Activated naive CD4-positive, alpha-beta T cell treated with anti-CD3 and anti-CD28 coated beads, Interleukin-2, amount 50 U/mL, for 24 hours (primary cell): ENCODE results near the gene SDHC.

Source experiments
- H3K27ac Mint-ChIP-seq: one replicate; pipeline ENCODE4 v1.8.0; 2021; ENCODE audit warnings: mild to moderate bottlenecking, mixed read lengths
- H3K27me3 Mint-ChIP-seq: one replicate; pipeline ENCODE4 v1.8.0; 2021; ENCODE audit warnings: mixed read lengths
- H3K36me3 Mint-ChIP-seq: one replicate; pipeline ENCODE4 v1.8.0; 2021; ENCODE audit warnings: mixed read lengths
- H3K4me1 Mint-ChIP-seq: one replicate; pipeline ENCODE4 v1.8.0; 2021; ENCODE audit warnings: mixed read lengths
- H3K4me3 Mint-ChIP-seq: one replicate; pipeline ENCODE4 v1.8.0; 2021; ENCODE audit warnings: mild to moderate bottlenecking, mixed read lengths
- H3K9me3 Mint-ChIP-seq: one replicate; pipeline ENCODE4 v1.8.0; 2021; ENCODE audit warnings: mixed read lengths

SDHC gene

GRCh38 chr1:161314201-161314981 is at the start of gene SDHC:
TSS of gene SDHC (plus strand) at chr1:161314381. CDS start at chr1:161314406, 25 bp downstream.
- Mint-ChIP-seq H3K9me3 (no peaks in the 10 kb centered on the region), H3K27me3 (no peaks in the 10 kb centered on the region), H3K4me1 (peaks cover 30% of the 10 kb centered on the region), H3K4me3 (peak within 1 kb of the TSS; percentile 98), H3K27ac (peak within 1 kb of the TSS; percentile 97), H3K36me3 (no peaks in the 10 kb centered on the region)

GRCh38 chr1:161265305-161265704 is 48.9 kb upstream of the SDHC start:
- no peaks in the 10 kb centered on the region for H3K9me3 Mint-ChIP-seq
- H3K27me3 Mint-ChIP-seq: peaks cover 21% of the 10 kb centered on the region
- H3K4me3 Mint-ChIP-seq: no peak overlapping the region
- no peak overlapping the region for H3K27ac Mint-ChIP-seq
- no peaks in the 10 kb centered on the region for H3K36me3 Mint-ChIP-seq
- H3K4me1 Mint-ChIP-seq: peaks cover 4% of the 10 kb centered on the region

GRCh38 chr1:161266202-161266601 is 48.0 kb upstream of the SDHC start:
- no peak overlapping the region for H3K27ac Mint-ChIP-seq
- H3K4me3 Mint-ChIP-seq: no peak overlapping the region
- no peaks in the 10 kb centered on the region for H3K36me3 Mint-ChIP-seq
- H3K27me3 Mint-ChIP-seq: peaks cover 15% of the 10 kb centered on the region
- peaks cover 3% of the 10 kb centered on the region for H3K4me1 Mint-ChIP-seq
- no peaks in the 10 kb centered on the region for H3K9me3 Mint-ChIP-seq

- Mint-ChIP-seq H3K4me3 (no peak overlapping the region), H3K9me3 (no peaks in the 10 kb centered on the region), H3K27ac (no peak overlapping the region), H3K4me1 (no peaks in the 10 kb centered on the region), H3K36me3 (no peaks in the 10 kb centered on the region), H3K27me3 (peaks cover 9% of the 10 kb centered on the region)
Observed at GRCh38 chr1:161266836-161267235, 47.3 kb upstream of the SDHC start.

GRCh38 chr1:161267321-161267720 is 46.9 kb upstream of the SDHC start:
- H3K4me3 Mint-ChIP-seq: no peak overlapping the region
- H3K27ac Mint-ChIP-seq: no peak overlapping the region
- no peaks in the 10 kb centered on the region for H3K9me3 Mint-ChIP-seq
- H3K27me3 Mint-ChIP-seq: peaks cover 7% of the 10 kb centered on the region
- H3K4me1 Mint-ChIP-seq: no peaks in the 10 kb centered on the region
- no peaks in the 10 kb centered on the region for H3K36me3 Mint-ChIP-seq

- no peak overlapping the region for H3K4me3 Mint-ChIP-seq
- no peak overlapping the region for H3K27ac Mint-ChIP-seq
- no peaks in the 10 kb centered on the region for H3K9me3 Mint-ChIP-seq
- H3K36me3 Mint-ChIP-seq: no peaks in the 10 kb centered on the region
- H3K27me3 Mint-ChIP-seq: no peaks in the 10 kb centered on the region
- no peaks in the 10 kb centered on the region for H3K4me1 Mint-ChIP-seq
Observed at GRCh38 chr1:161273402-161273801, 40.8 kb upstream of the SDHC start.

GRCh38 chr1:161274874-161275273 is 39.3 kb upstream of the SDHC start:
- Mint-ChIP-seq H3K27ac (no peak overlapping the region), H3K27me3 (no peaks in the 10 kb centered on the region), H3K4me3 (no peak overlapping the region), H3K9me3 (no peaks in the 10 kb centered on the region), H3K4me1 (no peaks in the 10 kb centered on the region), H3K36me3 (no peaks in the 10 kb centered on the region)

DNA sequence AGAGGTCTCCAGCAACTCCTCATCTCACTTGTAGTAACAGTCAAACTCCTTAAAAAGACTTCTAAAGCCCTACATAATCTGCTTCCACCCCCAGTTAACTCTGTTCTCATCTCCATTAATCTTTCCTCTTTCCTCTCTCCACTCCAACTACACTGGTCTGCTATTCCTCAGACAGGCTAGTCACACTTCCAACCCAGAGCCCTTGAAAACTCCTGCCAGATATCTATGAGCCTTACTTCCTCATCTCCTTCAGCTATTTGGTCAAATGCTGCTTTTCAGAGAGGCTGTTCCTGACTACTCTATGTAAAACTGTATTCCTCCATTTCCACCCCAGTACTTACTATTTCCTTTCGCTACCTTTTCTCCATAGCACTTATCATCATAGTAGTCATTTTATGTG is 31.2 kb upstream of the SDHC start:
- Mint-ChIP-seq H3K9me3 (no peaks in the 10 kb centered on the region), H3K27ac (no peak overlapping the region)

DNA sequence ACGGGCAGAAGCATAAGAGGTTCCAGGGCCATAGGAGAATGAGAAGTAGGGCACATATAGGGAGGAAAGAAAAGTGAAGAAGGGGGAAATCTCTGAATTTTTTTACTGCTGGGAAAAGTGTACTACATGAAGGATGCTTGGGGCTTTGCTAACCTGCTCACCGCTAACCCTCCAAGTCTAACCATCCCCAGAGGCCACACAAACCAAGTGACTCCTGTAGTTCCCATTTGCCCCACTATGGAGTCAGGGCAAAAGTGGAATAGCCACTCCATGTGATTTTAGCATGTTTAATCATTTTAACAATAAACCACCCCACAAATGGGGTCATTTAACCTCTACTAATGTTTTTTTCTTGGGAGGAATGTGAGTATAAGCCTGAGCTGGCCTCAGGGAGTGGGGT is 29.1 kb upstream of the SDHC start:
- Mint-ChIP-seq H3K36me3 (peaks cover 7% of the 10 kb centered on the region), H3K27ac (no peak overlapping the region), H3K4me3 (no peak overlapping the region), H3K9me3 (no peaks in the 10 kb centered on the region), H3K4me1 (no peaks in the 10 kb centered on the region), H3K27me3 (no peaks in the 10 kb centered on the region)

More for the DNA sequence above, 31.2 kb upstream of the SDHC start:
- no peaks in the 10 kb centered on the region for H3K27me3 Mint-ChIP-seq
- H3K4me1 Mint-ChIP-seq: no peaks in the 10 kb centered on the region
- H3K4me3 Mint-ChIP-seq: no peak overlapping the region
- peaks cover 6% of the 10 kb centered on the region for H3K36me3 Mint-ChIP-seq

GRCh38 chr1:161285521-161285920 is 28.7 kb upstream of the SDHC start:
- H3K27ac Mint-ChIP-seq: peak overlapping the region; percentile 51
- H3K9me3 Mint-ChIP-seq: no peaks in the 10 kb centered on the region

DNA sequence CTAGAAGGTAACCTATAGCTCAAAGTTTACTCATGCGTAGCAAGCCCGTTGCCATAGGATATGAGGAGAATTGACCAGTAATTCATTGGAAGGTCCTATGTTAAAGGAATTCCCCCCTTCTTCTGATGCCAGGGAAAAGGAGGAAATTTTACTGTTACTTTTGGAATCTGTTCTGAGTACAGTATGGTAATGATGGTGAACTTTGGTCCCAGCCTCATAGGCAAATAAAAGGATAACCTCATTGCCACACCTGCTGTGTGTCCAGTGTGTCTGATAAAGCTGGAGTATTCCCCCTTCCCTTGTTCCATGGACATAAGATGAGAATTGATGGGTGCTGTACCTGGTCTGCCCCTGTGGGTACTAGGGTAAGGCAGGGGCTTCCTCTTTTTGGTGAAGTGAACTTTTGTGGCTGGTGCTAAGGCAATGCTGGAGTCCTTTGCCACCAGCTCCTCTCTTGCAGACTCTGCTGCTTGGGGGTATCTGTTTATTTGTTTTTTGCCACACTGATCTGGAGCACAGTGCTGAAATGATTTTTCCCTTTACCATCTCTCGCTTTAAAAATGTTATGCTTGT is 26.6 kb upstream of the SDHC start:
- Mint-ChIP-seq H3K9me3 (no peaks in the 10 kb centered on the region), H3K27ac (no peak overlapping the region), H3K4me1 (no peaks in the 10 kb centered on the region), H3K36me3 (peaks cover 5% of the 10 kb centered on the region), H3K27me3 (no peaks in the 10 kb centered on the region), H3K4me3 (no peak overlapping the region)

More at GRCh38 chr1:161285521-161285920, 28.7 kb upstream of the SDHC start:
- Mint-ChIP-seq H3K4me1 (no peaks in the 10 kb centered on the region), H3K4me3 (no peak overlapping the region), H3K36me3 (peaks cover 6% of the 10 kb centered on the region), H3K27me3 (no peaks in the 10 kb centered on the region)

- Mint-ChIP-seq H3K9me3 (no peaks in the 10 kb centered on the region), H3K36me3 (peaks cover 1% of the 10 kb centered on the region), H3K27ac (no peak overlapping the region), H3K4me3 (no peak overlapping the region), H3K27me3 (no peaks in the 10 kb centered on the region), H3K4me1 (no peaks in the 10 kb centered on the region)
Observed at GRCh38 chr1:161290779-161291178, 23.4 kb upstream of the SDHC start.

GRCh38 chr1:161297415-161297814 is 16.8 kb upstream of the SDHC start:
- H3K27ac Mint-ChIP-seq: no peak overlapping the region
- peaks cover 5% of the 10 kb centered on the region for H3K4me1 Mint-ChIP-seq

GRCh38 chr1:161298116-161298515 is 16.1 kb upstream of the SDHC start:
- peak overlapping the region; percentile 64 for H3K27ac Mint-ChIP-seq
- H3K27me3 Mint-ChIP-seq: no peaks in the 10 kb centered on the region
- peaks cover 2% of the 10 kb centered on the region for H3K36me3 Mint-ChIP-seq
- no peak overlapping the region for H3K4me3 Mint-ChIP-seq
- peaks cover 11% of the 10 kb centered on the region for H3K4me1 Mint-ChIP-seq
- no peaks in the 10 kb centered on the region for H3K9me3 Mint-ChIP-seq

More at GRCh38 chr1:161297415-161297814, 16.8 kb upstream of the SDHC start:
- H3K4me3 Mint-ChIP-seq: no peak overlapping the region
- peaks cover 2% of the 10 kb centered on the region for H3K36me3 Mint-ChIP-seq
- no peaks in the 10 kb centered on the region for H3K9me3 Mint-ChIP-seq
- H3K27me3 Mint-ChIP-seq: no peaks in the 10 kb centered on the region

DNA sequence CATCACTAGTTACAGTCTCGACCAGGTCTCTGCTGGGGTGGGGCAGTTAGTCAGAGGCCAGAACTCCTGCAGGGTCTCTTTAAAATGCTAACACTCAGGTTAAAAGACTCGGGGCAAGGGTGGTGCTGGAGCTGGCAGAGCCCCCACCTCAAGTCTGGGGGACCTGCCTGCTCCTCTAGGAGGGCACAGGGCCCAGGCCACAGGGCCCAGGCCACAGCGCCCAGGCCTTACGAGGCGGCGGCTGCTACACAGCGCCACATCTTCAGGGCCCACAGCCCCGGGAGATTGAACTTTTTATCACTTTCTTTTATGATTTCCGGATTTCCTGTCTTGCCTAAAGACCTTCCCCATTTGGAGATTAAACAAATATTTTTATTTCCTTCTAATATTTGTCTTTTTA is 14.8 kb upstream of the SDHC start:
- H3K36me3 Mint-ChIP-seq: peaks cover 2% of the 10 kb centered on the region
- no peak overlapping the region for H3K4me3 Mint-ChIP-seq
- H3K27me3 Mint-ChIP-seq: no peaks in the 10 kb centered on the region
- H3K4me1 Mint-ChIP-seq: peaks cover 23% of the 10 kb centered on the region
- no peak overlapping the region for H3K27ac Mint-ChIP-seq
- H3K9me3 Mint-ChIP-seq: no peaks in the 10 kb centered on the region

DNA sequence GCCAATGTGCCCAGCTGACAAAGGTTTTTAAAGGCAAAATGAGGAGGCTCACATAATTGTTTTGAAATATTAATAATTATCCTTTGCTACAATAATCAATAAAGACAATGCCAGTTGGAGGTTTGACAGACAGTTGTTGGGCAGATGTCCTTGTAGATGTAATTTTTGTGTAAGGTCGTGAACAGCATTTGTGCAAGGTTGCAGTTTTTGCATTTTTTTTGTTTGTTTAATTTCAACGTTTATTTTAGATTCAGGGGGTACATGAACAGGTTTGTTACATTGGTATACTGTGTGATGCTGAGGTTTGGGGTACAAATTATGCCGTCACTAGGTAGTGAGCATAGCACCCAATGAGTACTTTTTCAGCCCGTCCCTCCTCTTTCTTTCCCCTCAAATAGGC is 13.7 kb upstream of the SDHC start:
- H3K27ac Mint-ChIP-seq: no peak overlapping the region
- H3K4me1 Mint-ChIP-seq: peaks cover 35% of the 10 kb centered on the region
- H3K36me3 Mint-ChIP-seq: peaks cover 2% of the 10 kb centered on the region
- no peaks in the 10 kb centered on the region for H3K9me3 Mint-ChIP-seq
- H3K27me3 Mint-ChIP-seq: no peaks in the 10 kb centered on the region
- no peak overlapping the region for H3K4me3 Mint-ChIP-seq
